Endothelial cell of umbilical vein (primary cell): Measurements from ENCODE around the gene EDA. TPM values are rescaled to one million over a fixed set of nuclear protein-coding genes. Genes with fewer than 3 reads are reported as not detected.

Experiments
- BruUV-seq: library from RNA; stranded (reverse); fragments of 400-500 nt; replicated peaks from 2 replicates; lab custom pipeline; 2021; lab: Mats Ljungman, UMichigan
- CTCF ChIA-PET: fragments of 300-600, 350-600 bp; sonication (Branson Sonifier 250); formaldehyde crosslinking; loops from one replicate; lab custom pipeline; 2021; ENCODE audit warnings: antibody characterized with exemption, inconsistent platforms; lab: Charles Lee
- POLR2A ChIA-PET: fragments of 300-600, 350-600 bp; sonication (Branson Sonifier 250); formaldehyde crosslinking; loops from one replicate; lab custom pipeline; 2021; ENCODE audit warnings: antibody characterized with exemption, inconsistent platforms; lab: Charles Lee
- DNase-seq: peaks from one replicate; pipeline ENCODE4 v3.0.0-alpha.2; 2011; ENCODE audit warnings: low read depth, low spot score
- FAIRE-seq: peaks from 2 replicates; lab custom pipeline; 2011; peaks lifted over from hg19 to GRCh38; lab: Jason Lieb, UNC
- H2AFZ ChIP-seq: 2 replicates; pipeline ENCODE4 v1.6.0; 2012; ENCODE audit warnings: low read depth, low read length, control low read depth, inconsistent platforms
- H3K27ac ChIP-seq: 2 replicates; pipeline ENCODE4 v1.5.1; 2011; ENCODE audit warnings: low read depth, mild to moderate bottlenecking, control low read depth, low read length, moderate library complexity; ENCODE audit not compliant: insufficient read depth
- H3K27me3 ChIP-seq, 2 experiments: 2 replicates each; pipeline versions ENCODE4 v1.6.0 to v1.6.1; 2011; ENCODE audit warnings: low read length in 2 of 2, mixed read lengths in 1 of 2; ENCODE audit not compliant: control insufficient read depth in 2 of 2, insufficient read depth in 2 of 2
- H3K36me3 ChIP-seq, 2 experiments: 2 replicates in 1 of 2; 3 replicates in 1 of 2; pipeline ENCODE4 v1.5.1; 2011; ENCODE audit warnings: low read length in 2 of 2, mild to moderate bottlenecking in 1 of 2, moderate library complexity in 1 of 2; ENCODE audit not compliant: control insufficient read depth in 2 of 2, insufficient read depth in 2 of 2; ENCODE audit errors: extremely low read depth in 1 of 2
- H3K4me1 ChIP-seq: 3 replicates; pipeline ENCODE4 v1.5.1; 2011; ENCODE audit warnings: mild to moderate bottlenecking, low read length; ENCODE audit not compliant: control insufficient read depth, insufficient read depth; ENCODE audit errors: extremely low read depth
- H3K4me2 ChIP-seq: 2 replicates; pipeline ENCODE4 v1.6.1; 2011; ENCODE audit warnings: low read length, control low read depth, mixed read lengths; ENCODE audit not compliant: insufficient read depth
- H3K4me3 ChIP-seq, 3 experiments: fragments of 200-600 bp in 1 of 3; sonication (generic), shearing (Covaris generic) in 1 of 3; replicated peaks in 1 of 3; 2 replicates each; pipeline ENCODE4 v1.5.1; 2011 to 2016; ENCODE audit warnings: control low read depth in 3 of 3, low read length in 3 of 3, mild to moderate bottlenecking in 2 of 3, inconsistent platforms in 1 of 3, low read depth in 1 of 3, moderate library complexity in 1 of 3; ENCODE audit not compliant: insufficient read depth in 1 of 3
- H3K79me2 ChIP-seq: 2 replicates; pipeline ENCODE4 v1.6.0; 2012; ENCODE audit warnings: low read length, inconsistent platforms; ENCODE audit not compliant: control insufficient read depth, insufficient read depth
- H3K9ac ChIP-seq: replicated peaks from 2 replicates; pipeline ENCODE3; 2011; ENCODE audit warnings: low read length, control low read depth; ENCODE audit not compliant: insufficient read depth; ENCODE audit errors: extremely low read depth
- H3K9me1 ChIP-seq: replicated peaks from 3 replicates; pipeline ENCODE4 v1.6.0; 2011; ENCODE audit warnings: mild to moderate bottlenecking, low read length; ENCODE audit not compliant: control insufficient read depth, insufficient read depth; ENCODE audit errors: extremely low read depth
- H3K9me3 ChIP-seq: replicated peaks from 2 replicates; pipeline ENCODE4 v1.5.1; 2012; ENCODE audit warnings: low read length, inconsistent platforms; ENCODE audit not compliant: control insufficient read depth, insufficient read depth
- H4K20me1 ChIP-seq: replicated peaks from 2 replicates; pipeline ENCODE3; 2011; ENCODE audit warnings: mild to moderate bottlenecking, low read length; ENCODE audit not compliant: control insufficient read depth, insufficient read depth; ENCODE audit errors: extremely low read depth
- CTCF ChIP-seq, 2 donors: IDR thresholded peaks; 1 replicate in 1 of 2; 2 replicates in 1 of 2; pipeline ENCODE4 v1.5.1; 2011; ENCODE audit warnings: low read length in 2 of 2, mild to moderate bottlenecking in 2 of 2, moderate library complexity in 2 of 2, control low read depth in 1 of 2, inconsistent platforms in 1 of 2, low read depth in 1 of 2; ENCODE audit not compliant: insufficient read depth in 1 of 2; ENCODE audit errors: extremely low read depth in 1 of 2
- EZH2 ChIP-seq: IDR thresholded peaks from 2 replicates; pipeline ENCODE4 v1.6.1; 2012; ENCODE audit warnings: borderline replicate concordance, low read depth, mild to moderate bottlenecking, moderate library complexity, low read length, inconsistent platforms; ENCODE audit not compliant: severe bottlenecking
- GATA2 ChIP-seq: IDR thresholded peaks from 2 replicates; pipeline ENCODE4 v1.7.0; 2011; ENCODE audit warnings: low read depth, mild to moderate bottlenecking, moderate library complexity, mixed read lengths, low read length; ENCODE audit not compliant: insufficient read length, insufficient read depth
- JUN ChIP-seq: IDR thresholded peaks from 2 replicates; pipeline ENCODE4 v1.6.1; 2011; ENCODE audit warnings: borderline replicate concordance, low read depth; ENCODE audit not compliant: insufficient read length, insufficient read depth
- MYC ChIP-seq: IDR thresholded peaks from one replicate; pipeline ENCODE4 v1.6.1; 2011; ENCODE audit warnings: mild to moderate bottlenecking, low read depth, low read length
- POLR2AphosphoS5 ChIP-seq: IDR thresholded peaks from 2 replicates; pipeline ENCODE4 v1.6.1; 2012; ENCODE audit warnings: low read depth, mild to moderate bottlenecking, control low read depth, low read length, moderate library complexity; ENCODE audit not compliant: insufficient read depth
- dilution Hi-C: fragments of 300-500 bp; cut with MboI; formaldehyde crosslinking; loops from one replicate; pipeline ENCODE4 v1.15.0; 2019; ENCODE audit warnings: low sequenced_read_pairs; ENCODE audit not compliant: extremely low pct_ligation_motif_present
- intact Hi-C: fragments of 100-400 bp; cut with micrococcal nuclease; formaldehyde crosslinking; loops from one replicate; pipeline ENCODE4 v1.10.0; 2022
- polyA plus RNA-seq, 4 experiments: library from polyadenylated mRNA; depleted of rRNA in 3 of 4; stranded (reverse) in 3 of 4; unstranded in 1 of 4; fragments of >200 nt; gene quantifications; 2 replicates each; pipeline versions ENCODE4 v1.2.1 to v1.2.3, GENCODE V29; 2011 to 2012; ENCODE audit warnings: missing spikeins in 1 of 4
- total RNA-seq: library from RNA; stranded (reverse); gene quantifications from 2 replicates; pipeline ENCODE4 v1.2.3, GENCODE V29; 2021

The EDA gene
- total and polyA plus RNA-seq, 2 donors (not counting 3 experiments of a cell fraction or from before 2014, with no cell fraction given): 0.37 to 1.2 TPM

GRCh38 chrX:69969460-69969859 is 353.5 kb downstream of the EDA start:
- ChIA-PET CTCF (interaction anchor here (1.1 kb wide), 1 partner anchor 11 kb away, joined by 3 read pairs; no protein-coding TSS in a partner anchor), POLR2A (no interaction called here)
- H3K27me3 ChIP-seq: no peaks in the 10 kb centered on the region
- dilution Hi-C loops: no loop called here
- TF ChIP-seq MYC: no peak
- no peak for DNase-seq
- H3K4me1 ChIP-seq: no peaks in the 10 kb centered on the region
- H4K20me1 ChIP-seq: no peaks in the 10 kb centered on the region
- H3K9me1 ChIP-seq: no peaks in the 10 kb centered on the region
- no peak overlapping the region for H3K9ac ChIP-seq
- intact Hi-C loops: no loop called here
- H3K4me3 ChIP-seq: no peak overlapping the region
- H3K79me2 ChIP-seq: no peaks in the 10 kb centered on the region
- no peaks in the 10 kb centered on the region for H3K9me3 ChIP-seq
- H2AFZ ChIP-seq: no peak overlapping the region
- H3K27ac ChIP-seq: no peak overlapping the region
- no TSS peak for BruUV-seq
- no peak for FAIRE-seq
- no peak overlapping the region for H3K4me2 ChIP-seq
- H3K36me3 ChIP-seq: no peaks in the 10 kb centered on the region

GRCh38 chrX:69987691-69988090 is 371.8 kb downstream of the EDA start:
- Histone ChIP-seq H3K4me3 (no peak overlapping the region), H3K36me3 (no peaks in the 10 kb centered on the region), H3K79me2 (no peaks in the 10 kb centered on the region), H3K4me2 (no peak overlapping the region), H3K27ac (no peak overlapping the region), H3K27me3 (no peaks in the 10 kb centered on the region), H3K9ac (no peak overlapping the region), H3K9me3 (no peaks in the 10 kb centered on the region), H4K20me1 (no peaks in the 10 kb centered on the region), H3K4me1 (peaks cover 15% of the 10 kb centered on the region), H2AFZ (no peak overlapping the region), H3K9me1 (no peaks in the 10 kb centered on the region)
- intact Hi-C loops: loop anchor here (2.0 kb wide), 1 partner anchor 39 kb away; no protein-coding TSS in a partner anchor
- dilution Hi-C loops: no loop called here
- no TSS peak for BruUV-seq
- ChIA-PET CTCF (interaction anchor here (0.9 kb wide), 1 partner anchor 43 kb away, joined by 3 read pairs; no protein-coding TSS in a partner anchor), POLR2A (no interaction called here)
- peak; percentile 71 for FAIRE-seq
- DNase-seq: peak; percentile 7
- TF ChIP-seq GATA2 (no peak), EZH2 (no peak), JUN (no peak), CTCF (IDR thresholded peaks at IDR 0.05; ENCODE audit: extremely low read depth in 1 of 2, insufficient read depth in 1 of 2, low read depth in 1 of 2, low read length in 2 of 2) (no peak), POLR2AphosphoS5 (no peak)
